PC-9 (cell line): ENCODE data around the gene CRB2.

ENCODE experiments used
- EZH2 ChIP-seq: fragments of 200-600 bp; sonication (generic); IDR thresholded peaks from 2 replicates; pipeline ENCODE4 v1.8.0; 2017; ENCODE audit warnings: antibody characterized with exemption, low read depth
- TF ChIP-seq, protein P1 (sequence below): fragments of 200-600 bp; sonication (generic); conservative IDR thresholded peaks from 2 replicates; pipeline ENCODE4 v1.6.1; 2017; ENCODE audit warnings: mixed run types, antibody characterized with exemption, mild to moderate bottlenecking, moderate library complexity

DNA sequence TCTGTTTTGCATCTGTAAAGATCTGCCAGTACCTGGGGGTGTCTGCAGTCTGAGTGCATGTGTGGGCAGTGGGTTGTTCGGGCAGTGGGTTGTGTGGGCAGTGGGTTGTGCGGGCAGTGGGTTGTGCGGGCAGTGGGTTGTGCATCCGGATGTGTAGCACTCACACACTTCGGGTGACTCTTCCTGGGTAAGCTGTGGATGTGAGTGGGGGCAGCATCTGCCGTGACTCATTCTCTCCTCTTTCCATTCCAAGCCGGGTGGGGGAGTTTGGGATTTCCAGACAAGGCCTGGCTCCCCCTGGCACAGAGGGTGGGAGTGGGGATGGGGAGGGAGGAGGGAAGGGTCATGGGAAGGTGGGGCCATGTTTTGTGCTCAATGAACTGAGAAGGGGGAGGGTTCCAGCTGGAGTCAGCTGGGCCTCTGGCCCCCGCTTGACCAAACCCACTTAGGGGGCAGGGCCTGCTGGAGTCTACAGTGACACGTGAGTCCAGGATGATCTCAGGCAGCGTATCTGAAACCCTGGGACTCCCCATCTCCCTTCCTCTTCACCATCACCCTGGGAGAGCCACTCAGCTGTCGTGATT lies 8.3 kb downstream of the CRB2 start:
- TF ChIP-seq, protein P1, sequence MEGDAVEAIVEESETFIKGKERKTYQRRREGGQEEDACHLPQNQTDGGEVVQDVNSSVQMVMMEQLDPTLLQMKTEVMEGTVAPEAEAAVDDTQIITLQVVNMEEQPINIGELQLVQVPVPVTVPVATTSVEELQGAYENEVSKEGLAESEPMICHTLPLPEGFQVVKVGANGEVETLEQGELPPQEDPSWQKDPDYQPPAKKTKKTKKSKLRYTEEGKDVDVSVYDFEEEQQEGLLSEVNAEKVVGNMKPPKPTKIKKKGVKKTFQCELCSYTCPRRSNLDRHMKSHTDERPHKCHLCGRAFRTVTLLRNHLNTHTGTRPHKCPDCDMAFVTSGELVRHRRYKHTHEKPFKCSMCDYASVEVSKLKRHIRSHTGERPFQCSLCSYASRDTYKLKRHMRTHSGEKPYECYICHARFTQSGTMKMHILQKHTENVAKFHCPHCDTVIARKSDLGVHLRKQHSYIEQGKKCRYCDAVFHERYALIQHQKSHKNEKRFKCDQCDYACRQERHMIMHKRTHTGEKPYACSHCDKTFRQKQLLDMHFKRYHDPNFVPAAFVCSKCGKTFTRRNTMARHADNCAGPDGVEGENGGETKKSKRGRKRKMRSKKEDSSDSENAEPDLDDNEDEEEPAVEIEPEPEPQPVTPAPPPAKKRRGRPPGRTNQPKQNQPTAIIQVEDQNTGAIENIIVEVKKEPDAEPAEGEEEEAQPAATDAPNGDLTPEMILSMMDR, result no peak
- TF ChIP-seq EZH2, result no peak
